NCI-H446 (cell line): ENCODE data around the gene VSIG8.

Experiments
- DNase-seq, 2 experiments: peaks; one replicate each; lab custom pipeline; 2025; lab: John Stamatoyannopoulos, UW

The VSIG8 gene

GRCh38 chr1:159856576-159856975 lies 5.9 kb downstream of the VSIG8 start:
- no peak for DNase-seq

GRCh38 chr1:159855709-159856108 lies 6.7 kb downstream of the VSIG8 start:
- DNase-seq = no peak

- DNase-seq = no peak
Observed at GRCh38 chr1:159854693-159855192, 7.7 kb downstream of the VSIG8 start.

- DNase-seq = no peak
Observed at GRCh38 chr1:159854116-159854692, 8.3 kb downstream of the VSIG8 start.

DNA sequence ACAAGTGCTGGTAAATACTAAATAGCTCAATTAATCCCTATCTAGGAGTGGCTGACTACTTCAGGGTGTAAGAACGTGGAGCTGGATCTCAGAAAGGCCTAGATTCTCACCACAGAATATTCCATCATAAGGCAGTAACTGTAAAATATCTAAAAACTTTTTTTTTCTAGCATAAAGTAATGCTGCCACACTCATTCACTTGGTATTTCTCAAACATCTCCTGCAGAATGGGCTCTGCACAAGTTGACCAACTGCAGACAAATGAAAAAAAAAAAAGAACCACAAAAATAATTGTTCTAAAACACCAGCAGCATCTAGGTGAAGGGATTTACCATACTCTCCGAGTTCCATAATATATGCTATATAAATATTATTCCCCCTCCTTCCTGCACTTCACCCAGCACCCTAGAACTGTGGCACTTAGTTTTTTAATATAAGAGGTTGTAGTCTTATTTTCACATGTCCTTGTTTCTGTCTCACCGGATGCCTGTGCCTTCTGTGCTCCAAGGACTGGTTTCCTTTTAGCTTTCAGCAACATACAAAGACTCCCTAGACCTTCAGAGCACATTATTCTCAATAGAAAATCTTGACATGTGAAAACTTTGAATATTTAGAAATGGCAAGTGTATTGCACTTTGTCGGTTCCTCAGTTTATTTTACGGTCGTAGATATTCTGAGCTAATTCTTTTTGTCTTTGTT lies 8.9 kb downstream of the VSIG8 start:
- DNase-seq = no peak

GRCh38 chr1:159851407-159851806 lies 11.1 kb downstream of the VSIG8 start:
- DNase-seq = no peak

- DNase-seq = no peak
Observed at GRCh38 chr1:159849626-159850366, 12.7 kb downstream of the VSIG8 start.

DNA sequence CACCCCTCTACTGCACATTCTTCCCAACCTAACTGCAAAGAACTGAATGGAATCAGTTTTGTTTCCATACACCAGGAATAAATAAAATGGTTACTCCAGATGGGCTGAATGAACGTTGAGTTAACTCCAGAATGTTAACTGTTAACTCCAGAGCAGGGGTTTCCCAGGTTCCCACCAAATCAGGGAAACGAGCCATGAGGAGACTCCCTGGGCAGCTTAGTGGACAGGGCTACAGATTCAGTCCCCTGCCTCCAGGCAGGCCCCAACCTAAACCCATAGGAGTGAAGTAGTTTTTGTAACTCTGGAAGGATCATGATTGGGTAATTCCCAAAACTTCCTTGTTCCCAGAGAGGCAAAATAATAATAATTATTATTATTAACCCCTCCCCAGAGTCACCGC lies 14.1 kb downstream of the VSIG8 start:
- DNase-seq = no peak

- DNase-seq = no peak
Observed at GRCh38 chr1:159847231-159847630, 15.2 kb downstream of the VSIG8 start.

DNA sequence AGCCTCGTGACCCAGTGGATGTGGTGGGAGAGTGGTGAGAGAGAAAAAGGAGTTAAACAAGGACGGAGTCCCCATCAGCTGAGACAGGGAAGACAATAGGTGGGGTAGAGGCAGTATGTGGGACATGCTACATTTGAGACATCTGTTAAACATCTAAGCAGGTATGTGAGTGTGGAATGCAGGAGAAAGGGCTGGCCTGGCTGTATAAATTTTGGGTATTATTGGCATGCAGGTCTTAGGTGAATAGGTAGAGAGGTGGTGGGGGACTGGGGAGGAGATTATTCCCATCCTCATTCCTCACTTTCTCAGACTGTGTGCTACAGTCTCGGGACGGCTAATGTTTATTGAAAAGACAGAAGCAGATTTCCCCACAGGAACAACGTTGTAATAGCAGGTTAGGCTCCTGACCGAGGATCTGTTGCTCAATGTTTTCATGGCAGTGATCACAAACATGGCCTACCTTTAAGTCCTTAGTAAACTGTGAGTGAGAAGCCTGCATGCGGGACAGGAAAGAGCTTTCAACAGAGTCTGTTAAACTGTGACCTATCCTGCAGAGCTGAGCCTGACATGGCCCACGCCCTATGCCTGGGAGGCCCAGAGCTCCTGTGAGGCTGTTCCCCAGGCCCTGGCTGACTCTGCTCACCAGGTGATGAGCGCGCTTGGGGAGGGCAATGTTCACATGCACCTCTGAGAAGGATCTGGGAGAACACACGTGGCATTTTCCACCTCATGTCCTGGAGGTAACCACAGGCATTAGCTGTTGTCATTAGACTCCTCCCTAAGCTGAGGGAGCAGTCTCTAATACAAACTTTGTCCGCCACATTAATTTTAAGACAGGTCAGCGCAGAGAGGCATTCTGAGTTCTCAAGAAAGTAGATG lies 16.5 kb downstream of the VSIG8 start:
- DNase-seq = no peak

- DNase-seq = no peak
Observed at GRCh38 chr1:159843459-159843858, 19.0 kb downstream of the VSIG8 start.

GRCh38 chr1:159841749-159842148 lies 20.7 kb downstream of the VSIG8 start:
- no peak for DNase-seq

GRCh38 chr1:159839116-159839849 lies 23.2 kb downstream of the VSIG8 start:
- DNase-seq = no peak

- no peak for DNase-seq
Observed at GRCh38 chr1:159838715-159839114, 23.7 kb downstream of the VSIG8 start.

GRCh38 chr1:159835862-159836525 lies 26.5 kb downstream of the VSIG8 start:
- DNase-seq = no peak

- no peak for DNase-seq
Observed at GRCh38 chr1:159835356-159835755, 27.1 kb downstream of the VSIG8 start.

- no peak for DNase-seq
Observed at GRCh38 chr1:159832309-159832708, 30.1 kb downstream of the VSIG8 start.

DNA sequence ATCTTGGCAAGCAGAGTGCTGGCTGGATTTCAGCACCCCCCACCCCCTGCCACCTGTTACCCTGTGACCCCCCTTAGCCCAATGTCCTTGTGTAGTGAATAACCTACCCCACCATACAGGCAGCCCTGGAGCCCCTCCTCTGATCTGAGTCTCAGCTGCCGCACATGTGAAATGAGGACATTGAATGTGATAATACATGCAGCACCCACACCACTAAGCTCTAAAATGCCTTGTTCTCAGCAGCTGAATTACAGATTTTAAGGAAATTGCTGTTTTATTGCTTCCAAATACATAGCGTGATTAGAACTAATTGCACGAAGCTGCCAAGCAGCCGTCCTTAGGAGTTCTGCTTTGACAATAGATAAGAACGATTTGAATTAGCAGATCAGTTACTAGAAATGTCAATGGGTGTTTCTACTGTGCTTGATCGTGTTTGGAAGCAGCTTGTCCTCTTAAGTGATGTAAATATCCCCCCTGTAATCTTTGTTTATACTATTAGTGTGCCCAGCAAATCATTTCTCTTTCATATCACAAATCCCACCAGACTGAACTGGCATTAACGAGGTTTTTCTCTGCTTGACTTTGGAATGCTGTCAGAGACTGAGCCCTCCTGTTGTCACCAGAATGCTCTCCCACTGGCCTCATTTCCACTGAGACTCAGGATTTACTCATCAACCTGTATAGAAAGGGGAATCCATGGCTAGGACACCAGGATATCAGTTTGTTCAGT lies 30.9 kb downstream of the VSIG8 start:
- DNase-seq = no peak

DNA sequence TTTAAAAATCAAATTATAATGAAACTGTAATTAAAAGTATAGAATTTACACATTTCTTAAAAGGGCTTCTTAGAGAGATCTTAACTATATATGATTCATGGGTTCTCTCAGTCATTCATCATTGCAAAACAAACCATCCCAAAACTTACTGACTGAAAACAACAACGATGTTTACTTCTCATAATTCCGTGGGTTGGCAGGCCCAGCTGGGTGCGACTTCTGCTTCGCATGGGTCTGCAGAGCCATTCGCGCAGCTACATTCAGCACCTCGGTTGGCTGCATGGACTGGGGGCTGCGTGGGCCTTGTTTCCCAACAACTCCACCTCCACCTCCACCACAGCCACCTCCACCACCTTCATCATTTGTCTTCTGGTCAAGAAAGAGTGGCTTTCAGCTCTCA lies 31.7 kb downstream of the VSIG8 start:
- no peak for DNase-seq

- peak in 1 of 2 experiments; percentile 70 for DNase-seq
Observed at GRCh38 chr1:159829822-159830465, 32.5 kb downstream of the VSIG8 start.
